HG02938 (cell line): Measurements from ENCODE around the gene SCGN.

ENCODE experiments used
- ATAC-seq: cut with Tn5 transposase; IDR thresholded peaks from one replicate; pipeline ENCODE4 v1.9.1; 2021; ENCODE audit warnings: mild to moderate bottlenecking, moderate library complexity; ENCODE audit not compliant: unreplicated experiment

Gene SCGN

GRCh38 chr6:25639653-25640052 is 12.4 kb upstream of the SCGN start:
- ATAC-seq = no peak

- ATAC-seq = no peak
These were observed 11.6 kb upstream of the SCGN start for GRCh38 chr6:25640446-25640845.

GRCh38 chr6:25640891-25641290 is 11.1 kb upstream of the SCGN start:
- ATAC-seq = no peak

- no peak for ATAC-seq
These were observed 10.6 kb upstream of the SCGN start for GRCh38 chr6:25641377-25641776.

- ATAC-seq = no peak
These were observed 9.9 kb upstream of the SCGN start for GRCh38 chr6:25641940-25642666.

GRCh38 chr6:25642667-25643328 is 9.2 kb upstream of the SCGN start:
- no peak for ATAC-seq

GRCh38 chr6:25645916-25646315 is 6.1 kb upstream of the SCGN start:
- ATAC-seq = no peak

- no peak for ATAC-seq
These were observed 2.4 kb upstream of the SCGN start for GRCh38 chr6:25649611-25650010.

- ATAC-seq = no peak
These were observed 3.7 kb downstream of the SCGN start for GRCh38 chr6:25655723-25656122.

GRCh38 chr6:25659633-25660368 is 7.8 kb downstream of the SCGN start:
- no peak for ATAC-seq

GRCh38 chr6:25660512-25660911 is 8.5 kb downstream of the SCGN start:
- ATAC-seq = no peak

- ATAC-seq = no peak
These were observed 9.2 kb downstream of the SCGN start for GRCh38 chr6:25661129-25661779.

- no peak for ATAC-seq
These were observed 13.4 kb downstream of the SCGN start for GRCh38 chr6:25665455-25665854.

GRCh38 chr6:25669413-25669812 is 17.4 kb downstream of the SCGN start:
- no peak for ATAC-seq

GRCh38 chr6:25670208-25670607 is 18.2 kb downstream of the SCGN start:
- ATAC-seq = no peak

GRCh38 chr6:25670793-25671513 is 18.9 kb downstream of the SCGN start:
- ATAC-seq = no peak

GRCh38 chr6:25671652-25672051 is 19.6 kb downstream of the SCGN start:
- ATAC-seq = no peak

- no peak for ATAC-seq
These were observed 23.2 kb downstream of the SCGN start for GRCh38 chr6:25675167-25675566.

- no peak for ATAC-seq
These were observed 24.8 kb downstream of the SCGN start for GRCh38 chr6:25676775-25677174.

GRCh38 chr6:25681848-25682247 is 29.8 kb downstream of the SCGN start:
- no peak for ATAC-seq

GRCh38 chr6:25682324-25682723 is 30.3 kb downstream of the SCGN start:
- no peak for ATAC-seq
